Spleen (tissue), 11 donors: ENCODE data around the gene KLHL25. TPM values are rescaled to one million over a fixed set of nuclear protein-coding genes. Genes with fewer than 3 reads are reported as not detected.
A peak's percentile ranks its signal among the peaks of the same experiment; 100 is the strongest.

ENCODE experiments used
- DNase-seq: peaks from one replicate; pipeline ENCODE4 v3.0.0-alpha.2; 2020
- H3K27ac ChIP-seq, 8 donors: fragments of 200-600 bp; sonication (generic) in 7 of 8; 1 replicate in 4 of 8; 2 replicates in 4 of 8; pipeline versions ENCODE4 v1.5.0 to v1.8.0; 2016 to 2021; ENCODE audit warnings: inconsistent platforms in 4 of 8, mild to moderate bottlenecking in 4 of 8, moderate library complexity in 1 of 8
- H3K27me3 ChIP-seq, 7 donors: fragments of 200-600 bp; sonication (generic) in 6 of 7; replicated peaks in 1 of 7; 1 replicate in 4 of 7; 2 replicates in 3 of 7; pipeline versions ENCODE4 v1.5.0 to v1.8.0; 2016 to 2021; ENCODE audit warnings: inconsistent platforms in 3 of 7, mild to moderate bottlenecking in 1 of 7
- H3K36me3 ChIP-seq, 6 donors: fragments of 200-600 bp; sonication (generic) in 5 of 6; 1 replicate in 4 of 6; 2 replicates in 2 of 6; pipeline versions ENCODE4 v1.5.0 to v1.8.0; 2016 to 2021; ENCODE audit warnings: inconsistent platforms in 2 of 6
- H3K4me1 ChIP-seq, 6 donors: fragments of 200-600 bp; sonication (generic) in 5 of 6; 1 replicate in 3 of 6; 2 replicates in 3 of 6; pipeline versions ENCODE4 v1.5.0 to v1.8.0; 2016 to 2021; ENCODE audit warnings: inconsistent platforms in 3 of 6
- H3K4me3 ChIP-seq, 8 donors: fragments of 200-600 bp; sonication (generic) in 7 of 8; 1 replicate in 4 of 8; 2 replicates in 4 of 8; pipeline versions ENCODE4 v1.5.0 to v1.8.0; 2016 to 2021; ENCODE audit warnings: inconsistent platforms in 4 of 8, mild to moderate bottlenecking in 4 of 8, moderate library complexity in 2 of 8
- H3K9me3 ChIP-seq, 8 donors: fragments of 200-600 bp; sonication (generic) in 7 of 8; 1 replicate in 4 of 8; 2 replicates in 4 of 8; pipeline versions ENCODE4 v1.5.0 to v1.8.0; 2016 to 2021; ENCODE audit warnings: inconsistent platforms in 4 of 8
- CTCF ChIP-seq, 11 experiments: fragments of 200-600 bp in 7 of 11; fragments of 450-650 bp in 4 of 11; sonication (generic) in 4 of 11; IDR thresholded peaks in 8 of 11; conservative IDR thresholded peaks in 3 of 11; 1 replicate in 7 of 11; 2 replicates in 4 of 11; pipeline versions ENCODE4 v1.4.0 to v1.8.0; 2016 to 2021; ENCODE audit warnings: antibody characterized with exemption in 11 of 11, inconsistent platforms in 4 of 11, mild to moderate bottlenecking in 1 of 11
- POLR2A ChIP-seq, 3 donors: fragments of 450-650 bp; IDR thresholded peaks; one replicate each; pipeline ENCODE4 v1.5.1; 2017; ENCODE audit warnings: antibody characterized with exemption in 3 of 3, mild to moderate bottlenecking in 1 of 3
- POLR2AphosphoS5 ChIP-seq, 3 donors: sonication (generic); formaldehyde crosslinking; IDR thresholded peaks; one replicate each; pipeline ENCODE4 v1.5.1; 2017; ENCODE audit warnings: antibody characterized with exemption in 3 of 3
- WGBS, 5 donors: extraction: QIAGEN DNeasy Blood & Tissue Kit in 3 of 5; methylation state at CpG; one replicate each; pipeline versions ENCODE4 v1.1.5 to v1.1.7; 2013 to 2018; 5-methylcytosine and 5-hydroxymethylcytosine counted together
- intact Hi-C: fragments of 100-400 bp; cut with DNase I; formaldehyde crosslinking; loops from one replicate; pipeline ENCODE4 v1.15.0; 2023; ENCODE audit warnings: low total_unique reads
- polyA plus RNA-seq, 3 donors: library from polyadenylated mRNA; stranded (reverse); fragments of 200-250 nt; gene quantifications; one replicate each; pipeline ENCODE4 v1.2.1, GENCODE V29; 2013
- total RNA-seq, 7 donors: library from RNA; depleted of rRNA in 3 of 7; stranded (reverse); fragments of >200 nt in 3 of 7; fragmentation: NEBNext Ultra II Directional in 4 of 7; extraction: Animal tissue kit (Norgen Biotek cat#: 25700) in 4 of 7; gene quantifications; one replicate each; pipeline versions ENCODE4 v1.1.0 to v1.2.1, GENCODE V29; 2016 to 2021
- donor health status: healthy with polysubstance abuse.
- donor health status: DM: no; HTN: no; CAD: no; lungs with moderate emphysema.
- donor health status: DM: no; HTN: no; CAD: no.
- donor health status: Bipolar disorder and iron deficiency.
- donor health status: healthy.
- donor health status: DM: no; HTN: no; CAD: no.
- donor health status: DM: yes; HTN: yes; CAD: no.

The KLHL25 gene
- total and polyA plus RNA-seq, 10 donors = 1.00 to 4.6 (median 3.1) TPM

DNA sequence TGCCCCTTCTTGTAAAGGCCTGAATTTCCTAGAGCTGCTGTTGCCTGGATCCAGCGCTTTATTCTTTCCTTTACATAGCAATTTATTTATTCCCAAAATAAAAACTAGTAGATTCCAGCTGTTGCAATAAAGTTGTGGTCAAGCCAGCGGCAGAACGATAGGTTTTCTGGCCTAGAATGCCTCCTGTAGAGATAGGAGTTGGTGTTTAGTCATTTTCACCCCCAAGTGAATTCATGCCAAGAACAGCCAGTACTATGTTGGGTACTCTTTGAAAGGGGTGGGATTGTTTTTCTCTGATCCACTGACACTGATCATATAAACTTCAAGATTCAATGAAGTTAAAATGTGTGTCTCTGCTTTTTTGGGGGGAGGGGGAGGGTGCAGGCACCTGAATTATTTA, 69.7 kb downstream of the KLHL25 start:
- peaks cover 3 to 100% (median 96%) of the 10 kb centered on the region in 6 donors for H3K36me3 ChIP-seq
- H3K9me3 ChIP-seq = no peaks in the 10 kb centered on the region
- DNase-seq = no peak
- WGBS, 5 donors = 84 to 90% (median 88%) methylated on average over 3 of the region's 3 CpGs
- peaks cover 0 to 36% (median 12%) of the 10 kb centered on the region in 6 donors for H3K4me1 ChIP-seq
- no peak overlapping the region for H3K4me3 ChIP-seq
- peak overlapping the region in 5 of 8 donors; percentile 9 to 69 (median 41) for H3K27ac ChIP-seq
- H3K27me3 ChIP-seq = no peaks in the 10 kb centered on the region
- intact Hi-C loops = no loop called here
- TF ChIP-seq CTCF (IDR thresholded peaks at IDR 0.05 in 8 of 11, conservative IDR thresholded peaks at IDR 0.05 in 3 of 11) (no peak), POLR2A (IDR thresholded peaks at IDR 0.05) (no peak), POLR2AphosphoS5 (IDR thresholded peaks at IDR 0.05) (no peak)

- no peak for DNase-seq
- Histone ChIP-seq H3K4me3 (no peak overlapping the region), H3K36me3 (peaks cover 3 to 100% (median 98%) of the 10 kb centered on the region in 6 donors), H3K27ac (peak overlapping the region in 7 of 8 donors; percentile 9 to 69 (median 44)), H3K27me3 (no peaks in the 10 kb centered on the region), H3K4me1 (peaks cover 0 to 39% (median 11%) of the 10 kb centered on the region in 6 donors), H3K9me3 (no peaks in the 10 kb centered on the region)
- TF ChIP-seq POLR2AphosphoS5 (IDR thresholded peaks at IDR 0.05) = peak in 1 of 3 donors; percentile 52
- no peak for TF ChIP-seq CTCF (IDR thresholded peaks at IDR 0.05 in 8 of 11, conservative IDR thresholded peaks at IDR 0.05 in 3 of 11)
- WGBS, 5 donors = 59 to 63% (median 60%) methylated on average over 10 of the region's 10 CpGs
- intact Hi-C loops = no loop called here
Measured at GRCh38 chr15:85723960-85724945, 70.5 kb downstream of the KLHL25 start.

DNA sequence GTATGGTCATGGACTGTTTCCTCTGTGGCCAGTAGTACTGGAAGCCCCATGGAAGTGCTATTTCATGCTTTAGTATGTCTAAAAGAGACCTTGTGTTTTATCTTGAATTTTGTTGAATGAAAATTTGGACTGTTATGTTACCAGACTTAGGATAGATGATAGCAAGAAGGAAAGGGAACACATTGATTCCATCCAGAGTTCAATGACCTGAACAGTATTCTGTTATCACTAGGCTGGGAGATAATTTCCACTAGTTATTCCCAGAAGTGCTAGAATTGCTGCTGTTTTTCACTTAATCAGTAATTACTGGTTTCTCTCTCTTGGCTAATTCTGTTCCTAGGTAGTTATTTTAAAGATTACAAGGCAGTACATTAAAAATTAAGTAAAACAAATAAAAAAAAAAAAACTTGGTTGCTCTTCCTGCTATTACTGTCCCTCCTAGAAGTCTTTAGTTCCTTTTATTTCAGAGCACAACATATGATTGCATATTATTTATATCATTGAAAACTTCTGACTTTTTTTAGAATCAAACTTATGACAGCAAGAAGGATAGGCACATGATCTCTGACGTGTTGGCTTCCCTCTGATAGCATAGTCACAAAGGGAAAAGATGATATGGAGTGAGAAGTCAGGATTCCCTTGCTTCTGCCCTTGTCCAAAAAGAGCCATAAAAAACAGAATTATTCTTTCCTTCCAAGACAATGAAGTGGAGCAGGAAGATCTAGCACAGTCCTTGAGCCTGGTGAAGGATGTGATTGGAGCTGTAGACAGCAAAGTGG, 72.2 kb downstream of the KLHL25 start:
- H3K4me1 ChIP-seq = peaks cover 0 to 47% (median 17%) of the 10 kb centered on the region in 6 donors
- TF ChIP-seq CTCF (IDR thresholded peaks at IDR 0.05 in 8 of 11, conservative IDR thresholded peaks at IDR 0.05 in 3 of 11) = no peak
- no peak for TF ChIP-seq POLR2A (IDR thresholded peaks at IDR 0.05)
- TF ChIP-seq POLR2AphosphoS5 (IDR thresholded peaks at IDR 0.05) = no peak
- WGBS, 5 donors = 62 to 83% (median 75%) methylated on average over 1 of the region's 1 CpG
- H3K36me3 ChIP-seq = peaks cover 0 to 100% (median 98%) of the 10 kb centered on the region in 6 donors
- no peaks in the 10 kb centered on the region for H3K27me3 ChIP-seq
- no peak overlapping the region for H3K4me3 ChIP-seq
- intact Hi-C loops = no loop called here
- H3K27ac ChIP-seq = peak overlapping the region in 4 of 8 donors; percentile 5 to 69 (median 41)
- no peak for DNase-seq
- H3K9me3 ChIP-seq = no peaks in the 10 kb centered on the region
